Erythroblast (primary cell): ENCODE measurements around the gene PPM1G.
A peak's percentile ranks its signal among the peaks of the same experiment; 100 is the strongest.
"Not testable (repeated sequence)": the region's sequence is repeated elsewhere in the genome, so short reads cannot be mapped to it uniquely, and the experiment has no call there.

Experiments used
- DNase-seq, 2 experiments: peaks; one replicate each; lab custom pipeline; 2025; lab: John Stamatoyannopoulos, UW
- GATA1 ChIP-seq: IDR thresholded peaks from 2 replicates; pipeline ENCODE4 v1.6.1; 2011; ENCODE audit warnings: low read depth, mild to moderate bottlenecking, control low read depth, low read length, moderate library complexity
- POLR2A ChIP-seq: IDR thresholded peaks from 2 replicates; pipeline ENCODE4 v1.6.1; 2011; ENCODE audit warnings: mild to moderate bottlenecking, low read length

Gene PPM1G

DNA sequence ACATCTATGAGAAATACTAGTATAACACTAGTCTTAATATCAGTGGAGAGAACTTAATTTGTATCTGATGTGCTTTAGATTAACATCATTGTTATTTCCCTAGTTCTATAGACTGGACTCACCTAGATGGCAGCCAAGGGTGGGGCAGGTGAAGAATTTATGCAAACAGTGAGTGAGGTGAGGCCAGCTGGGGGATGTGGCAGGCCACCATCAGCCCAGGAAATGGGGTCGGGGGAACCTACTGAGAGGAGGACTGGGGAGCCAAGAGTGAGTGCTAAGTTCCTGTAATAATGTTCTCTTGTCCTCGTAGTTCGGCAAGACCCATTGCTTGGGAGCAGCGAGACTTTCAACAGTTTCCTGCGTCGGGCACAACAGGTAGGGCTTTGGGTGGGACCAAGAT lies 36.5 kb downstream of the PPM1G start:
- TF ChIP-seq POLR2A (no peak), GATA1 (no peak)
- no peak for DNase-seq

- no peak for TF ChIP-seq GATA1
- TF ChIP-seq POLR2A = no peak
- peak; percentile 74 to 82 for DNase-seq
Measured at GRCh38 chr2:27370816-27371620, 38.4 kb downstream of the PPM1G start.

GRCh38 chr2:27370026-27370815 lies 39.2 kb downstream of the PPM1G start, which contains the start of the genes EIF2B4 and SNX17:
EIF2B4 (minus strand) TSS chr2:27370338; CDS start chr2:27370314, 24 bp downstream.
SNX17 (plus strand) TSS chr2:27370616; CDS start chr2:27370744, 128 bp downstream.
- peak; percentile 99 for DNase-seq
- TF ChIP-seq POLR2A (peak; percentile 89), GATA1 (no peak)

GRCh38 chr2:27369471-27370025 lies 39.8 kb downstream of the PPM1G start:
- DNase-seq = no peak
- TF ChIP-seq POLR2A = no peak
- TF ChIP-seq GATA1 = no peak

GRCh38 chr2:27363933-27364332 lies 45.5 kb downstream of the PPM1G start:
- TF ChIP-seq GATA1 = no peak
- TF ChIP-seq POLR2A = no peak

GRCh38 chr2:27362678-27363420 lies 46.5 kb downstream of the PPM1G start:
- TF ChIP-seq GATA1 (no peak), POLR2A (peak; percentile 18)
- DNase-seq = no peak

More at GRCh38 chr2:27363933-27364332, 45.5 kb downstream of the PPM1G start:
- DNase-seq = no peak

- TF ChIP-seq POLR2A = peak; percentile 84
- TF ChIP-seq GATA1 = no peak
- DNase-seq = peak; percentile 97 to 98
Measured at GRCh38 chr2:27356382-27357181, 52.8 kb downstream of the PPM1G start, which contains the start of gene GTF3C2. GTF3C2 (minus strand) TSS chr2:27356764; CDS start chr2:27343554, 13,210 bp downstream.

DNA sequence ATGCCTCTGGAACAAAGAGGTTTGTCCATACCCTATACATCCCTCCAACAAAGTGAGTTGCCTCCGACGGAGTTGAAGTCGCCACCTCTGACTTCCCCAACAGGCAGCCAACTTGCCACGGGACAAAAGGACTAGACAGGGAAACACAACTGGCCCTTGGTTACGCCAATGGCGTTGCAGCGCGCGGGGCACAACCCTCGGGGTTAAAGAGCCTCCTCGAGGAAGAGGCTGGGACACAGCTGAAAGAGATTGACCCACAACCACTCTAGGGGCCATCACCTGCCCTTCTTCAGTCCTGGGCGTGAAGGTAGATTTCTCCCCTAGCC lies 53.4 kb downstream of the PPM1G start:
- peak; percentile 85 to 87 for DNase-seq

GRCh38 chr2:27354597-27354927 lies 54.8 kb downstream of the PPM1G start:
- TF ChIP-seq POLR2A (no peak), GATA1 (no peak)
- no peak for DNase-seq

More for the DNA sequence above, 53.4 kb downstream of the PPM1G start:
- TF ChIP-seq GATA1 = no peak
- TF ChIP-seq POLR2A = no peak

DNA sequence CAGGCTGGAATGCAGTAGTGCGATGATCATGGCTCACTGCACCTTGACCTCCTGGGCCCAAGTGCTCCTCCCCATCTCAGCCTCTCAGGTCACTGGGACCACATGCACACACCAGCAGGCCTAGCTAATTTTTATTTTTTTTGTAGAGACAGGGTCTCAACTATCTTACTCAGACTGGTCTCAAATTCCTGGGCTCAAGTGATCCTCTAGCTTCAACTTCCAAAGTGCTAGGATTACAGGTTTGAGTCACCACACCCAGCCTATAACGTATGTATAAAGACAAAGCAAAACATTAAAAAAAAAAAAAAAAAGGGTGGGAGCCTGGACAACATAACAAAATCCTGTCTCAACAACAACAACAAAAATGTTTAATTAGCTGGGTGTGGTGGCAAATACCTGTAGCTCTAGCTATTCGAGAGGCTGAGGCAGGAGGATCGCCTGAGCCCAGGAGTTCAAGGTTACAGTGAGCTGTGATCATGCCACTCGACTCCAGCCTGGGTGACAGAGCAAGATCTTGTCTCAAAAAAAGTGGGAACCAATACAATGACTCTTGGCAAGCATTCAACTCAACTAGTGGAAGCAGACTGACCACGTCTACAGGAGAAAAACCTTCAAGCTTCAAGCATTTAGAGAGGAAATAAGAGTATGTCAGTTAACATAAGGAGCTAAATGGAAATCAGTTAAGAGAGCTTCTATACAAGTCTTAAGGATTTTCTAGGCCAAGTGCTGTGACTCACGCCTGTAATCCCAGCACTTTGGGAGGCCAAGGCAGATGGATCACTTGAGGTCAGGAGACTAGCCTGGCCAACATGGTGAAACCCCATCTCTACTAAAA lies 55.4 kb downstream of the PPM1G start:
- DNase-seq = peak; percentile 60 to 76
- TF ChIP-seq POLR2A (no peak), GATA1 (no peak)

- DNase-seq = not testable (repeated sequence)
Measured at GRCh38 chr2:27353386-27353761, 56.0 kb downstream of the PPM1G start.
